NCI-H748 (cell line): ENCODE measurements around the gene NOS1AP.
A peak's percentile ranks its signal among the peaks of the same experiment; 100 is the strongest.

Experiments used
- DNase-seq: peaks from one replicate; lab custom pipeline; 2025; ENCODE audit not compliant: unreplicated experiment; lab: John Stamatoyannopoulos, UW

NOS1AP gene

GRCh38 chr1:162240577-162240976, 171.1 kb downstream of the NOS1AP start:
- no peak for DNase-seq

- DNase-seq, result no peak
These were observed 173.3 kb downstream of the NOS1AP start for GRCh38 chr1:162242804-162243203.

DNA sequence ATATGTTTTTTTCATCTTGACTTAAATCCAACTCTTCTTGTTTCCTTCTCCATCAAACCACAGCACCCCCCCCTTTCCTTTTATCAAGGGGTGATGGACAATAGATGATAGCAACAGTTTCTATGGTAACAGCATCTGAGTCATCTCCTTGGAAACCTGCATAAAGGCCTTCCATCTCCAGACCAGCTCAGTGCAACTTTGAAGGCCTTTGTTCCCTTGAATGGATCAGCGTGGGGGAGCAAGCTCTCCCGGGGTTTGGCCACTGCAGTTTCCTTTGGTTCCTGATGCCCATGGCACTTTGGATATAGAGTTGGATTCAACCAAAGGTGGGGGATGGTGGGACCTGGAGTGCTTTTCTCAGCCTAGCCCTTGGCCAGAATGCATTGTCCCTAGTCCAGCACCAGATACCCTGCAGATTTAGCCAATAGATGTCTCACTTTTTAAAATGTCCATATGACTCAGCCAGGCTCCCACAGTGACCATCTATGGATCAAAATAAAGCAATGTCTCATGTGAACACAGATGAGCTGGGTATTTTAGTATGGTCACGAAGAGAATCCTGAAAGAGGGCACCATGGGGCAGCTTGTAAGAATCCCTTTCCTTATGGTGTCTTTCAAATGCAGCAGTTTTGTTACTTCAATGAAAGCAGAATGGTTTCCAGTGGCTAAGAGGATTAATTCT, 179.5 kb downstream of the NOS1AP start:
- DNase-seq, result peak; percentile 95

- DNase-seq, result no peak
These were observed 180.7 kb downstream of the NOS1AP start for GRCh38 chr1:162250004-162250730.

GRCh38 chr1:162251102-162251501, 181.6 kb downstream of the NOS1AP start:
- no peak for DNase-seq

GRCh38 chr1:162252214-162252613, 182.7 kb downstream of the NOS1AP start:
- no peak for DNase-seq

GRCh38 chr1:162253790-162254189, 184.3 kb downstream of the NOS1AP start:
- DNase-seq, result no peak

- no peak for DNase-seq
These were observed 186.8 kb downstream of the NOS1AP start for GRCh38 chr1:162256287-162256686.

- no peak for DNase-seq
These were observed 188.9 kb downstream of the NOS1AP start for GRCh38 chr1:162258394-162258793.

- DNase-seq, result no peak
These were observed 190.5 kb downstream of the NOS1AP start for GRCh38 chr1:162259894-162260455.

DNA sequence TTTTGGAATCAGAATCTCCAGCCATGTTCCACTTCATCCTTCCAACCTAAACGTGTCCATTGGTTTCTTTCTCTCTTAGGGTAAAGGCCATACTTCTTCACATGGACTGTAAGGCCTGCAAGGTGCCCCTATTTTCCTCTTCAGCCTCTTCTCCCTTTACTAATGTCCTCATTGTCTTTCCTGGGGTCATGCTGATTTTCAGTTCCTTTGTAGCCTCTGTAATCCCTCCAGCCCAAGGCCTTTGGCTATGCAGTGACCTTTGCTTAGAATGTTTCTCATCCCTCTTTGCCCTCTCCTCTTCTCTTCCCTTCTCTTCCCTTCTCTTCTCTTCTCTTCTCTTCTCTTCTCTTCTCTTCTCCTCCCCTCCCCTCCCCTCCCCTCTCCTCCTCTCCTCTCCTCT, 194.6 kb downstream of the NOS1AP start:
- DNase-seq, result no peak

GRCh38 chr1:162265983-162266382, 196.5 kb downstream of the NOS1AP start:
- DNase-seq, result no peak

- DNase-seq, result no peak
These were observed 200.7 kb downstream of the NOS1AP start for GRCh38 chr1:162270016-162270770.

DNA sequence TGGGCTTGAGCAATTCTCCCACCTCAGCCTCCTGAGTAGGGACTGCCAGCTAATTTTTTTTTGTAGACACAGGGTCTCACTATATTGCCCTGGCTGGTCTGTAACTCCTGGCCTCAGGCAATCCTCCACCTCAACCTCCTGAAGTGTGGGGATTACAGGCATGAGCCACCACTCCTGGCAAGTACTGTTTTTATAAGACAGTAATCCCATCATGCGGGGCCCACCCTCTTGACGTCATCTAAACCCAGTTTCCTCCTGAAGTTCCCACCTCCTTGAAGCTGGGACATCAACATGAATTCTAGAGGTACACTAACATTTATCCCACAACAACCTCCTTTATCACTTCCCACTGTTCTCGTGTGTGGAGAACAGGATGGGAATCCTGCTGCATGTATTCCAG, 202.5 kb downstream of the NOS1AP start:
- no peak for DNase-seq

DNA sequence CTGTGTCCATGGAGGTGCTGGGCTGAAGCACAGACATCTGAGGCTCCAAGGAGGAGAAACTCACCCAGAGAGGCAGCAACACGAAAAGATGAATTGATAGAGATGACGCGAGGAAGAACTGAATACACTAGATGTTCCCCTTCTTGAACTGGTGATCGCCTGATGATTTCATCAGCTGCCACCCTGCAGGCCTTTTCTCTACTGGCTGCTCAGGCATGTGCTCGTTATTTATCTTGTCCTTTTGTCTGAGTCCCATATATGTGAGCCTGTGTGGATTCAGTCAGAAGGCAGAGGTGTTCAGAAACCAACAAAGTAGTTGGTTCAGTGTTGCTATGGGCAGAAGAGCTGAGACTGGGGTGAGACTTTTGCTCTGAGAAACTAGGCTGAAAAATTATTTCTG, 202.9 kb downstream of the NOS1AP start:
- DNase-seq, result no peak

GRCh38 chr1:162275622-162276175, 206.2 kb downstream of the NOS1AP start:
- no peak for DNase-seq

GRCh38 chr1:162276493-162276892, 207.0 kb downstream of the NOS1AP start:
- peak; percentile 56 for DNase-seq

- DNase-seq, result peak; percentile 18
These were observed 209.6 kb downstream of the NOS1AP start for GRCh38 chr1:162279136-162279498.

GRCh38 chr1:162281426-162281825, 211.9 kb downstream of the NOS1AP start:
- no peak for DNase-seq

DNA sequence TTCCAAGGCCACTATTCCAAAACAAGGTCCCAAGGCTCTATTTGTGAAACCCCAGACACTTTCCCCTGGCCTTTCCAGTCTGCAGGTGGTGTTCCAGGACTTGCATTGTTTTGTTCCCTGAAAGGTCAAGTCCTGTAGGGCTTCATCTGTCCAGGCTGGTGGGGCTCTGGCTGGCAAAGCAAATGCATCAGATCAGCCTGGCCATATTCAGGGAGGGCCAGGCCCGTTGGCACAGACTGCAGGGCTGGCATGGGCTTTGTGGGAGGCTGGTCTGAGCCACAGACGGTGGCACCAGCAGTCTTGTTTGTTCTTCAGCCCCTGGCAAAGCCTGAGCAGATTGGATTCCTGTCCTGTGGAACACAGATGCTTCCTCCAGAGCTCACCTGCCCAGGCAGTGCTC, 214.2 kb downstream of the NOS1AP start:
- no peak for DNase-seq

DNA sequence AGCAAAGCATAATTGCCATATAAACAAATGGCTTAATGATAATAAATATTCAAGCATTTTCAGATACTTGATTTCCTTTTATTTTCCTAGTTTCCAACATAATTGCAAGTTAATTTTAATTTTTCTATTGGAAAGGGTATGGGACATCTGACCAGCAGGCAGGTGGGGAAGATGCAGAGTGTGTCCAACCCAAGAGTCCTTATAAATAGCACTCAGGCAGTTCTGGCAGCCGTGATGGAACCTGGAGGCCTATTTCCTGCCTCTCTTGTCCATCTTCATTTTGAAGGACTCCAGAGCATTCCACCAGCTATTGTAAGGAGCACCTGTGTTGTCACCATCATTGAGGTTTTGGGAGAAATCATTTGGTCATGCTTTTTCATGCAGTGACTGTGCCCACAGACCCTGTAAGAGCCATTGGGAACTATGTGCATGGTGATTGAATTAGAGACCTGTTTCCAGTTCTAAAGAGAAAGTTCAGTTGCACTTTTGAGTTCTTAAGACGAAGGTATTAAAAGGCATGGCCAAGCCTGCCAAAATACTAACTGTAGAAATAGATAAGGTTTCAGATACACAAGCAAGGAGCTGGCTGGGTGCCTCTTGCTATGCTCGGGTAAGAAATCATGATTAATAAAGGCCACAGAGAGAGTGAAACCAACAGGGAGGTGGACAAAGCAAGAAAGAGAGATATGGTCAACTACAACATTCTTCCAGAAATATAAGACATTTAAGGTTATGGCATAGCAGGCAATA, 214.9 kb downstream of the NOS1AP start:
- no peak for DNase-seq
